COR-L47 (cell line): ENCODE data around the gene ZNF22.
A peak's percentile ranks its signal among the peaks of the same experiment; 100 is the strongest.

Source experiments
- DNase-seq: peaks from one replicate; lab custom pipeline; 2025; lab: John Stamatoyannopoulos, UW

ZNF22 gene

DNA sequence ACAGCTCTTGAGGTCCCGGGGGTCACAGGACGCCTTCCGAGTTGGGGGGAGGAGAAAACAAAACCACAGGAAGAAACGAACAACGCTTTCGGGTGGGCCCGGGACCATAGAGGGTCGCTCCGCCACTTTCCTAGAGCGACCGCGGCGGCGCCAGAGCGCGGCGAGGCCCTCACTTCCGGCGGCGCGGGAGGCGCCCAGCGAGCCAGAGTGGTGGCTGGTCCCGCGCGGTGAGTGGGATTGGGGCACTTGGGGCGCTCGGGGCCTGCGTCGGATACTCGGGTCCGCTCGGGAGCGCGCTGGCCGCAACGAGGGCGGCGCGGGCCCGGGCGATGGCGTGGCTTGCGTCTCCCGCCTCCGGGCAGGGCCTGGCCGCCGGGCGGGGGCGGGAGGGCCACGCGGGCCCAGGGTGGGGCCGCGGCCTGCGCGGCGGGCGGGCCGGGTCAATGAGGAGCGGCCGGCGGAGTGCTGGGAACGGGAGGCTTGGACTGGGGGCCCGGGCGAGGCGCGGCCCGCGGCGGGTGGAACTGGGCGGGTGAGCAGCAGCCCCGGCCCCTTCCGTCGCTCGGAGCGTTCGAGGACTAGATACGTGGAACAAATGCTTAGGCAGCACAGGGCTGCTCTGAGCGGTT lies at the start of gene ZNF22:
Gene ZNF22 (plus strand): TSS at position 172 of the 629 bp plus-strand sequence. CDS start 2,446 bp downstream, outside the sequence.
- DNase-seq, result peak; percentile 20

DNA sequence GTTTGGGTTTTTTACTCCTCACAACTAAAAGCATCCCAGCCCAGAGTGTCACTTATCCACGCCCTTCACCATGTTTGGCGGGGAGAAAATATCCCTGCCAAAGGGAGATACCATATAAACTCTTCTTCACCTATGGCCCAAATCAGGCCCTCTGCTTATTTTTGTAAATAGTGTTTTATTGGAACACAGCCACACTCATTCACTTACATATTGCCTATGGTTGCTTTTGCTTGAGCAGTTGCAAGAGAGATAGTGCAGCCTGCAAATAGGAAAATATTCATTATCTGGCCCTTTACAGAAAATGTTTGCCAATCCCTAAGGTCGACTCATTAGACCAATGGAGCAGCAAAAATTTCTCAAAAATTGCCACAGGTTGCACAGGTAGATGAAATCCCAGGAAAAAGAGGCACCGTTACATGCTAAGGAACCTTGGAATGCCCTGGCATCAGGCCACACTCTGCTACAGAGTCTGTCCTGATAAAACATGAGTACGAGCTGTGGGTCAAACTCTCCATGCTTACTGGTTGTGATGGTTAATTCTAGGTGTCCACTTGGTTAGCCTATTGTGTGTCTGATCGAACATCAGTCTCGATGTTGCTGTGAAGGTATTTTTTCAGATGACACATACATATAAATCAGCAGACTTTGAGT lies 49.0 kb upstream of the ZNF22 start:
- DNase-seq, result no peak

DNA sequence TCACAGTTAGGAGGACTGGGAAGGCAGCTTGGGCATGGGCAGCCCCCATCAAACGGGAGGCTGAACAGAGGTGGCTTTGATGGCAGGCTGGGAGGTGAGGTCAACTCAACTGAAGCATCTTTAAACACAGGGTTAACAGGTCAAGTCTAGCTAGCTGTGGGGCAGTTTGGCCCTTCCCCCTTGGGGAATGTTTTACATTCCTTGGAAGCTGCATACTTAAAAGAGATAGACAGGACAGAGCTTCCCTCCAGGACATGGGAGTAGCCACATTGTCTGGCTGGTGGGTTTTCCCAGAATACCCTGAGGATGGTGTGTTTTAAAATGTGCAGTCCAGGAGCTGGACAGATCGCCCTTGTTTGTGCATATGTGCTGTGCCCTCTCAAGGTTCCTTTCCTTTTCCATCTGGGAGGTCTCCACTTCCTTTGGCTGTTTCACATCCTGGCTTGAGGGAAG lies 47.9 kb upstream of the ZNF22 start:
- no peak for DNase-seq

DNA sequence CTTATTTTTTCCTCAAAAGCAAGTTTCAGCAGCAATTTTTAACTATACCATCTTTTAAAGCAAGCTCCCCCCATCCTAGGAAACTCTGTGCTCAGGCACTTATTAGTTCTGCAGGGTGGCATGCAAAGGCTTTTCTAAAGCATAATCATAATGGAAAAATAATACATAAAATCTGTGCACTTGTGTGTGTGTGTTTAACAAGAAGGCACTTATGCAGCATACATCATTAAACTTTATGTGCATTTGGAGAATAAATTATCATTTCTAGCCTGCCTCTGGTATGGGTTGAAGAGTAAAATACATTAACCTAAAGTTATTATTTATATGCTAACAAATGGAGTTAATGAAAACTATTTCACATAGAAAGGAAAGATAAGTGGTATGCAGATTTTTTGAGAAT lies 46.7 kb upstream of the ZNF22 start:
- DNase-seq, result no peak

- no peak for DNase-seq
Observed at GRCh38 chr10:44954962-44955361, 45.8 kb upstream of the ZNF22 start.

GRCh38 chr10:44955413-44956070 lies 45.2 kb upstream of the ZNF22 start:
- no peak for DNase-seq

GRCh38 chr10:44956226-44956625 lies 44.5 kb upstream of the ZNF22 start:
- no peak for DNase-seq

DNA sequence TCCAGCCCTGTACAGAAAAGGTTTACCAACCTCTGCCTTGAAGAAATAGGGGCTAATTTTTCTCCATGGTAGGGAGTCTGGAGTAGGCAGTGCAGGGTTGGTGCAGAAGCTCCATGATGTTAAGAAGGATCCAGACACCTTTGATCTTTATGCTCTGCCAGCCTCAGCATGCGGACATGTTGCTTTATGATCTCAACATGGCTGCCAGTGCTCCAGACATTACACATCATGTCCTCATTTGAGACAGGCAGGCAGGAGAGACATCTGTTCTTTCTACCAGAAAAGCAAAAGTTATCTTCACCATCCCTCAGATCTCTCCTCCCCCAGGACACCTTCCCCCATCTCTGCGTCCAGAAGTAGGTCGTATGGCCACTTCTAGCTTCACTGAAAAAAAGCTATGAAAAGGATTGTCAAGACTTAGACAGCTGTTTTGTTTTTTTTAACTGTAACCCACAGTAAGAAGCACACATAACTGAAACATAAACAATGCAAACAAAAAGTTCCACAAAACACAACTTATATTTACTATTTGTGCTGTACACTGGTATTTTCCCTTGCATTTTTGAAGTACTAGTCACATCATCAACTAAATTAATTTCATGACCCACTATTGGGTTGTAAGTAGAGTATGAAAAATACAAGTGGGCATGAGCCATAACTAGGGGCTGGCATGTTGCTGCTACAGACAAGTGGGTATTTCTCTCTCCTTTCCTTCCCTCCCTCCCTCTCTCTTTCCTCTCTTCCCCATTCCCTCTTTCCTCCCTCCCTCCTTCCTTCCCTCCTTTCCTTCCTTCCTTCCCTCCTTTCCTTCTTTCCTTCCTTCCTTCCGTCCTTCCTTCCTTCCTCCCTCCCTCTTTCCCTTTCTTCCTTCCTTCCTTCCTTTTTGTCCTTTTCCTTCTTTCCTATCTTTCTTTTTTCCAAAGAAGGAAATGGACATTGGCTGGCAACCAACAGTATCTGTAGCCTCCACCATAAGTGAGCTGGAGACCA lies 43.7 kb upstream of the ZNF22 start:
- no peak for DNase-seq

DNA sequence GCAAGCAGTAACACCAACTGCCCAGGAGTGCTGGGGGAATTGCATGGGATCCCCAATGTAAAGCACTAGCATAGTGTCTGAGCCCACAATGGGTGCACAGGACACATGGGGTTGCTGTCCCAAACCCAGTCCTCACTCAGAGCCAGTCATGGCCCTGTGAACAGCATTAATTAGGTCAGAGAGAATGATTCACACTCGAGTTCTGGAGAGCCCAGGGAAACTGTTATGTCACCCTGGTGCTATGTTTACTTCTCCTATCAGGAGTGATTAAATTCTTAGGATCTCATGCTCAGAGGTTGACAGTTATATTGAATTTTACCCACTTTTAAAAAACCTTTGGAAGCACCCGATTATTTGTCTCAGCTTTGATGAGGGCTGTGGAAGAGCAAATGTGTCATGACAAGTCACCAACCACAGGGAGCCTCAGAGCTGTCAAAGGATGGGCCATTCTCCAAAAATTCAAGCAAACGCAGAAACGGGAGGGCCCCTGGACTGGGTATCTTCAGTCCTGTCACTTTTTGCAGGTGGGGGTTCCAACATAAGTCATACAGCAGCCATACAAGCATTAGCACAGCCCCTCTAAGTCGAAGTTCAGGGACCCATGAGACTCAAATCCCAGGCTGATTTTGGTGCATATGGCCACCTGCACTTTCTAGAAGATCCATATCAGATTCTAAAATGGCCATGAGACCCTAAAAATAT lies 42.4 kb upstream of the ZNF22 start:
- no peak for DNase-seq

GRCh38 chr10:44958898-44959246 lies 41.9 kb upstream of the ZNF22 start:
- DNase-seq, result no peak

DNA sequence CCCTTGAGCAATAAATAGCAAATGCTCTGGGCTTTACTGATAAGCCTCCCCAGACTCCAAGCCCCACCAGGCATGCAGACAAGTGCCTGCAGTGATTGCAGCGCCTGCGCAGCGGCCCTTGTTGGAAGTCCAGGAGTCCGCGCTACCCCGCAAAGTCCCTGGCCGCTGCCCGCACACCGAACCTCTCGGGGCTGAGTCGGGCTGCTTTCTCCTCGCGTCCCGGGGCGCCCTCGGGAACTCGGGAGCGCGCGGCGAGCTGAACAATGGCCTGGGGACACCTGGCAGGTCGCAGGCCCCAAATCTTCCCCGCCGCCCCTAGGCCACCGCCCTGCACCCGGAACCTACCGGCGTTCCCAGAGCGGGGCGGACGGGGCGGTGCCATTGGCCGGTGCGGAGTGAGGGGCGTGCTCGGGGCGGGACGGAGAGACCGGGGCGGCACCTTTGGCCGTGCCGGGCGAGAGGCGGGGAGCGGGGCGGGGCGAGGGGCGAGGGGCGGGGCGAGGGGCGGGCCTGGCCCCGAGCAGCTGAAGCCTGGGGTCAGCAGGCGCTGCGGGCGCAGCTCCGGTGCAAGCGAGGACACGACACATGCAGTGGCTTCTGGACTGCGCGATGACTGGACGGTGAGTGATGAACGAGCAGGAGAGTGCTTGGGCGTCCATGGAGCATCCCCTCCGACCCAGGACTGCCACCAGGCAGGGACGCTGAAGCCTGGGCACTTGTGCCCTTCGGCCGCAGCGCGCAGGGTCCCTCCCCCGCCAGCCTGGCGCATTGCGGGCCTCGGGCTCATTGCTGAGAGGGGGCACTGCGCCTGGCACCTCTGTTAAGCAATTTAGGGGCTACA lies 41.3 kb upstream of the ZNF22 start, which contains the start of gene RASSF4:
Gene RASSF4 (plus strand): TSS at position 556 of the 841 bp plus-strand sequence. CDS start 10,401 bp downstream, outside the sequence.
- DNase-seq, result no peak

- no peak for DNase-seq
Observed at GRCh38 chr10:44960088-44960460, 40.6 kb upstream of the ZNF22 start.

DNA sequence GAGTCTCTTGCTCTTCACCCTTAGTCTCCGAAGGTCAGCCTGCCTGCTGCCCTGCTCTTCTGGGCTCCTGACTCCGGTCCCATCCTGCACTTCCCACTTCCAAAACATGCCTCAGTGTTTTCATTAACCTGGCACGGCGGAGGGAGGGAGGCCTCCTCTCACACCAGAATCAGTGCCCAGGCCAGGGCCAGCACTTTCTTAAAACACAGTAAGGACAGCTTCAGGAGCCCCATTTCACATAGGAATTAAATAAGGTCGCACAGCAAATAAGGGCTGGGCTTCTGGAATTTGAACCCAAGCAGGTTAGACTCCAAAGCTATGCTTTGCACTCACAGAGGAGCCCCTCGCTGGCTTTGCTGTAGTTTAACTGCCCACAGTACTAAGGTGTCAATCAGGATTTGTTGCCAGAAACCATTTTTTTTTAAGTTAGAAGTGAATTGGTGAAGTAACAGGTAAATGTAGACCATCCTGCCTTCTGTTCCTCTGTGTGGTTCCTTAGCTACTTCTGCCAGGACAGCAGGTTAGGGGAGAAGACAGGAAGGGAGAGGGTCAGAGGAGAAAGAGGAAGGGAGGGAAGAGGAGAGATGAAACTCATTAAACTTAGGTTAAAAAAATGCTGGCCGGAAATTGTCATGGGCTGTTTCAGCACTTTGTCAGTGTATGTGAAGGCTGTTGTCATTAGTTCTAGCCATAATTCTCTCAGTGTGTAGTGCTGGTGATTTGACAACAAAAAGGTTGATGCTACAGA lies 40.1 kb upstream of the ZNF22 start:
- DNase-seq, result no peak

DNA sequence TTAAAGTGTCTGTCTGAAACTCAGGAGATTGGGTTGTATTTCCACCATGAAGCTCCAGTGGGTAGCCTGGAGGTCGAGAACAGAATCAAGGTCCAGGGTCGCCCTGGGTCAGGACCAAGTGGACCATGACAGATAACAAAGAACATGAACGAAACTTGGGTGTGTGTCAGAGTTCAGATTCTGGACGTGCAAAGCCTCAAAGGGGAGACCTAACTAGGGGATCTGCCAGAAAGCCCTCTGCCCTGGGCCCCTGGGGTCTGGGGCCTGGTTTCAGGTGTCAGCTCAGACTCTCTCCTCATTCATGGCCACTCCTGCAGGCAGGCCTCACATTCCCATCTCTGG lies 39.5 kb upstream of the ZNF22 start:
- DNase-seq, result no peak

DNA sequence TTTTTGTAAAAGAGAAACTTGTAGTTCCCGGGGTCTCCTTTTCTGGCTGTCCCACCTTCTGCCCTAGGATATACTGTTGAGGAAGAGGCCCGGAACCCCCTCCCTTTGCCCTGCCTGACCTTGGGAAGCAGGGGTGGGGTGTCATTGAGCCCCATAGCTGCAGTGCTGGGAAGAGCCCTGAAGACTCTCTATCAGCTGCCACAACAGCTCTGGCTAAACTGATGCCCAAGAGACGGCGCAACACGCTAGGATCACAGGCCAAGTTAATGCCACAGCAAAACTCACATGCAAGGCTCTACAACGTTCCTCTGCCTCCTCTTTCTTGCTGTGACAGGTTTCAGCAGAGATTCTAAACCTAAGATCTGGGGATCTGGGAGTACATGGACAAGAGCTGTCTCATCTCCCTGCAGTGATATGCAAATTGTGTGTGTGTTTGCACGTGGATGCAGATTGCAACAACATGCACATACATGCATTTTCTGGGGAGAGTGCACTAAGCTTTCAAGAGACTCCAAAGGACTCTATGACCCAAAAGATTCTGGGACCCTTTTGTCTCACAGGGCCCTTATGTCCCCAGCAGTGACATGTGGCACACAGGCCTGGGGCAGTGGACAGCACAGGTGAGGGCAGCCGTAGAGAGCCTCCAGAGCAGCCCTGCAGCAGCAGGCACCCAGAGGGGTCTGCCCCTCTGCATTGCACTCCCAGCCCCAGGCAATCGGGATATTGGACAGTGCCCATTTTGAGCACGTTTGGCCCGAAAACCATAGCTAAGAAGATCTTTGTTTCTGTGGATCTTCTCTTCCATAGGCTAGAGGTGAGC lies 38.6 kb upstream of the ZNF22 start:
- DNase-seq, result no peak

- no peak for DNase-seq
Observed at GRCh38 chr10:44962870-44963738, 37.6 kb upstream of the ZNF22 start.

- DNase-seq, result no peak
Observed at GRCh38 chr10:44963772-44964633, 36.7 kb upstream of the ZNF22 start.
